HG02571 (cell line): ENCODE results near the gene WRAP73.

Source experiments
- ATAC-seq: cut with Tn5 transposase; IDR thresholded peaks from one replicate; pipeline ENCODE4 v1.9.1; 2021; ENCODE audit warnings: mild to moderate bottlenecking, moderate library complexity; ENCODE audit not compliant: unreplicated experiment

The WRAP73 gene

GRCh38 chr1:3614755-3615742, 34.9 kb downstream of the WRAP73 start:
- no peak for ATAC-seq

DNA sequence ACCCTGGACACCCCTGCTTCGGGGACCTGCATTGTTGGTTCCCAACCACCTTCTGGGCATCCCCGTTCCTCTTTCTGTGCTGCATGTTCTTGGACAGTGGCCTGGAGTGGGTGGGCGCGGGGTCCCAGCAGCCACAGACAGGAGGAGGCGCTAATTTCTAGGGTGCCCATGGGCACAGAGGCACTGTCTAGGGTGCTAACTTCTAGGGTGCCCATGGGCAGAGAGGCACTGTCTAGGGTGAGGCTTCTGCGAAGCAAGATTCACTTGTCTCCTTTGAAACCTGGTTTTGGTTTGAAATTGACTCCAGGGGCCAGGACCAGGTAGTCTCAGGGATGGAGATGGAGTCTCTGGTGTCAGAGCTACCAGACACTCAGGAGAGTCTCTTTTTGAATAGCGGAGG, 37.8 kb downstream of the WRAP73 start:
- no peak for ATAC-seq

DNA sequence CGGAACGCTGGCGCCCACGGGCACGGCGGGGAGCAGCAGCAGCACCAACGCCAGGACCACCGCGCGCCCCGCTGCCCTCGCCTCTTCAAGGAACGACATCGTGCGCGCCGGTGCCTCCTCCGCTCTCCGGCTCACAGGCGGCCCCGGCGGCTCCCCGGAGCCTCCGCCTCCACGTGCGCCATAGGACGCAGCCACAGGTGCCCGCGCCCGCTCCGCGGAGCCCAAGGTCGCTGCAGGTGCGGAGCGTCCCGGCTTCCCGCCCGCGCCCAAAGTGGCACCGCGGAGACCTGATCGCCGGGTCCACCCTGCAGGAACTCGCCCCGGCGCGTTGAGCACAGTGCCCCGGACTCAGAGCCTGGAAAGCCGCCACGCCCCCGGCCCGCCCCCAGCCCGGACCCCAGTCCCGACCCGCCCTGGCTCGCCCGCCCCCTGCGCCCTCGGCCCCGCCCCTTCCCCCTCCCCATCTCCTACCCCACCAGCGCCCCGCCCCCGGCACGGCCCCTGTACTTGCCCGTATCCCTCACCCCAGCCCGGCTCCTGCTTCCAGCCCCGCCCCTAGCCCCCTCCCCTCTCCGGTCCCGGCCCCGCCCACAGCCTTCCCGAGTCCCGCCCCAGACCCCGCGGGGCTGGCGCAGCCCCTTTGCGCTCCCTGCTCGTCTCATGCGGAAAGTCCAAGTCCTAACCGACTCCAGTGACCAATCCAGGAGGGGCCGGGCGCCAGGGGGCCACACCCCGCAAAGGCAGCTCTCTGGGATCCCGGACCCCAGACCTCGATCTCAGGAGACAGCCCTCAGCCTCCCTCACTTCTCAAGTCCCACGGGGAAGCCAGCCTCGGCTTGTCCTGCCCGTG, 38.5 kb downstream of the WRAP73 start, which contains the start of gene MEGF6:
Gene MEGF6, minus strand, starts transcription at position 339 of the 850 bp plus-strand sequence. Its CDS starts 240 bp downstream, at position 99.
- no peak for ATAC-seq

- ATAC-seq = no peak
These were observed 39.3 kb downstream of the WRAP73 start for GRCh38 chr1:3610527-3611169.

DNA sequence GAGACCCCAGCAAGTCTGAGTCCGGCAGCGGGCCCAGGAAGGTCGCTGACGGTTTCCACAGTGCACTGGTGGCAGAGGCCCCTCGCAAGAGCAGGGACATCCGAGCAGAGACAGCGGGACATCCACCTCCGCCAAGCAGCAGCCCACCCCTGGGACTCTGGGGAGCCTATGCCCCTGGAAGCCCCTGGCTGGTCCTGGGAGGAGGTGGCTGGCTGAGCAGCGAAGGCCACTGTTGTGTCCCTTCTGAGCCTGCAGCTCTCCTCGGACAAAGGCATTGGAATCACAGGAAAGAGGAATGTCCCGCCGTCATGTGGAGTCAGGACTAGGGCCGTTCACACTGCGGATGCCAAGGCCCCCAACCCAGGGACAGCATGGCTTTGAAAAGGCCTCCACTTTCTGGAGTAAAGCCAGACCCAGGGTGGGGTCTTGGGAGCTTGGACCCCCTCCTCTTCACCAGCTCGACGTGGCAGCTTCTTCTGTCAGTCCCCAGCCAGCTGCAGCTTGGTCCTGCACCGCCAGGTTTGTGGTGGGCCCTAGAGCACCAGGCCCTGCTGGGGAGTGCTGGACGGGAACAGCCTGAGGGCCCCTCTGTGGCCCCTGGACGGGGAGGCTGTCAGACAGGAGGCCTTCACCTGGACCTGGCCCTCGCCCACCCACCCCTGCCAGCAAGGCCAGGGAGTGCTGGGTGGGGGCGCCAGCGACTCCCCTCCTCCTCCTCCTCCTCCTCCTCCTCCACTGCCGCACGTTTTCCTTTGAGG, 40.0 kb downstream of the WRAP73 start:
- no peak for ATAC-seq

GRCh38 chr1:3609016-3609768, 40.7 kb downstream of the WRAP73 start:
- ATAC-seq = no peak

DNA sequence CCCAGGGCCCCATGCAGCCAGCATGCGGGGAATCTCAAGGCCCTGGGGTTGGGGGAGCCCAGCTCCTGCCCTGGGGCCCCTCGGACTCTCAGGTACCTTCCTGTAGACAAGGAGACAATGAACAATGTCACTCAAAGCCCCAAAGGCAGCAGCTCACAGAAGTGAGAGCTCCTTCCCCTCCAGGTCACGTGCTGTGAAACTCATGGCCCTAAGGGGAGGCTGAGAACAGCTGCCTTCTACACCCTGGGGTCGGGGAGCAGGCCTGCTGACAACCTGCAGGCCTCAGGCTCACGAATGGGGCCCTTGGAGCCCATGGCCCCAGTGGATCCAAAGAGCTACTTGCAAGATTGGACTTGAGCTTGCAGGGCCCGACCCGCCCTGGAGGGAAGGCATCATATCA, 41.7 kb downstream of the WRAP73 start:
- ATAC-seq = no peak

DNA sequence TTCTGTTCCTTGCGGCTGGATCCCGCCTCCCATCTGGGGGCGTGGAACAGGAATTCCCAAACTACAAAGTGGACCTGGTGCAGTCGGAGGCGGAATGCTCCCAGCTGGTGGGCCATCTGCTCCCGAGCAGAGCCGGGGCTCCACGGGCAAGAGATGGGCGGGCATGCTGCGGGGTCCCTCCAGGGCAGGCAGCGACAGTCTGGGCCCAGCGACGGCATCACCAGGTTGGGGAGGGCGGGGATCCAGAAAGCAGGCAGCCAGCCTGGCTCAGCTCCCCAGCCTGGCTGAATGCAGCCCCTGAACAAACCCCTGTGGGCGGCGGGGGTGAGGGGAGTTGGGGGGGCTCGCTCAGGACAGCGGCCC, 42.2 kb downstream of the WRAP73 start:
- no peak for ATAC-seq

GRCh38 chr1:3606779-3607702, 42.9 kb downstream of the WRAP73 start:
- no peak for ATAC-seq

GRCh38 chr1:3604997-3605823, 44.7 kb downstream of the WRAP73 start:
- no peak for ATAC-seq

GRCh38 chr1:3604468-3604974, 45.4 kb downstream of the WRAP73 start:
- no peak for ATAC-seq

- ATAC-seq = no peak
These were observed 46.1 kb downstream of the WRAP73 start for GRCh38 chr1:3603571-3604467.

DNA sequence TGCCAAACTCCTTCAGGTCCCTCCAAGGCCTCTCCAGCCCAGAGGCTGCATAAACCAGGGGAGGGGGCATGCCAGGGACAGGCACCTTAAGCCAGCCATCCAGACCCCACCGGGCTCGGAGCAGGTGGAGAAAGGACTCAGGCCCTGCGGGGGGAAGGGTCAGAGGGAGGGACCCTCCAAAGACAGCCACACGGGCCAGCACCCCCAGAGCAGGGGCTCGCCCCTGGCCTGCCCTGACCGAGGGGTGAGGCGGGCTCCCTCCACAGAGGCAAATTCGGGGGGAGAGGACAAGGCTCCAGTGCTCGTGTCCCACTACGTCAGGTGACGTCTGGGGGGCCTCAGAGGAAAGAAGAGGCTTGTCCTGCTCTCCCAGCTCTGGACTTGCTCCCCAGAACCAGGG, 46.7 kb downstream of the WRAP73 start:
- ATAC-seq = no peak

DNA sequence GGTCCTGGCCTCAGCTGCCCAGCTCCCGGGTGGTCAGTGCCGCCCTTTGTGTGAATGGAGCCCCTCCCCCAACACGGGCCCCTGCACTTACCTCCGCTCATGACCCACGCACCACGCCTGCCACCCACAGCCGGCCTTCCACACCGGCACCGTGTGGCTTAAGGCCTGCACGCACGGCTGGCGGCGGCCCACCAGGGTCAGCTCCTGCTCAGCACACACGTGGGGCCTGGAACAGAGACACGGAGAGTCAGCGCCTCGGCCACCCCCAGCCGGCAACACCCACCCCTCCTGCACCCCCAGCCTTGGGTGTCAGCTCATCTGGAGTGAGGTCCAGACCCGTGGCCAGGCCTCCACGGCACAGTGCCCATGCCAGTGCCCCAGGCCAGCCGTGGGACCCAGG, 47.5 kb downstream of the WRAP73 start:
- no peak for ATAC-seq

- ATAC-seq = no peak
These were observed 48.2 kb downstream of the WRAP73 start for GRCh38 chr1:3601743-3602142.

DNA sequence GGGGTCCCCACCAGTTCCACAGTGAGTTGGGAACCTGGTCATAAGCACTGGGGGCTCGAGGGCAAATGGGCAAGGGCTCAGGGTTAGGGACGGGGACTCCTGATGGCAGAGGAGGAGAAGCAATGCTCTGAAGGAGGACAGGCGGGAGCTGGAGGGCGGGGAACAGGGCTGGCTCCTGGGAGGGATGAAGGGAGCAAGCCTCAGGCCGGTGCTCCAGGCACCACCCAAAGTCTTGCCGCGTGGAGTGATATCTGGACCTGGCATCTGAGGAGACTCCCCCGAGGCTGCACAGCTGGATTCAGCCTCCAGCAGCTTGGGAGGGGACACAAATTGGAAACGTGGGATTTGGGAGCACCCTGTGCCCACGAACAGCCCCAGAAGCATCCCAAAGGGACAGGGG, 49.5 kb downstream of the WRAP73 start:
- ATAC-seq = no peak

DNA sequence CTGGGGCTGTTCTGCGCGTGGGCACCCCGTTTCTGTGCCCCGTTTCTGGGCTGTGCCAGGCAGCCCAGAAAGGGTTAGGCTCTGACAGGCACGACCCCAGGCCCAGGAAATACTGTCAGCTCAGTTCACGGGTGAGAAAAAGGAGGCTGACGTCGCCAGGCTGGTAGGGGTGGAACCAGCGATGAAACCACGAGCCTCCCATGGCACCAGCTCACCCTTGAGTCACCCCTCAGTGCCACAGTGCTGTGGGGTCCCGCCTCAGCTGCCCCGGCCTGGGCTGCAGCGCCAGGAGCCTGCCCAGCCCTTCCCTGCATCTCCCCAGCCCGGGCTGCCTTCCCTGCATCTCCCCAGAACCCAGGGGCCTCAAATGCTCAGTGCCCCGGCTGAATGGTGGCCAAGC, 50.1 kb downstream of the WRAP73 start:
- no peak for ATAC-seq
